Left renal pelvis (tissue), 4 donors: ENCODE measurements around the gene LY86. TPM values are rescaled to one million over a fixed set of nuclear protein-coding genes. Genes with fewer than 3 reads are reported as not detected.
A peak's percentile ranks its signal among the peaks of the same experiment; 100 is the strongest.

Experiments
- DNase-seq, 4 donors: peaks; one replicate each; pipeline ENCODE4 v3.0.0-alpha.2; 2013; ENCODE audit warnings: low read depth in 4 of 4, low spot score in 3 of 4
- polyA plus RNA-seq, 4 donors: library from polyadenylated mRNA; unstranded; fragments of 120-200 nt; gene quantifications; one replicate each; pipeline ENCODE4 v1.2.1, GENCODE V29; 2013; ENCODE audit not compliant: insufficient read length in 4 of 4

Gene LY86
- polyA plus RNA-seq: 1 to 10 TPM; 1.9 to 4.6 (median 2.1) TPM

- no peak for DNase-seq
These were observed at the start of gene LY86 for GRCh38 chr6:6588064-6588923. TSS of gene LY86 (plus strand) at chr6:6588720. CDS start at chr6:6588735, 15 bp downstream.

- no peak for DNase-seq
These were observed 49.5 kb upstream of the LY86 start for GRCh38 chr6:6539036-6539435.

- no peak for DNase-seq
These were observed 46.2 kb upstream of the LY86 start for GRCh38 chr6:6542357-6542756.

- no peak for DNase-seq
These were observed 45.2 kb upstream of the LY86 start for GRCh38 chr6:6543181-6543879.

- DNase-seq: peak in 1 of 4 donors; percentile 14
These were observed 42.8 kb upstream of the LY86 start for GRCh38 chr6:6545616-6546317.

GRCh38 chr6:6546318-6547109 is 42.0 kb upstream of the LY86 start:
- DNase-seq: peak in 3 of 4 donors; percentile 18 to 40 (median 29)

- peak; percentile 77 to 86 (median 80) for DNase-seq
These were observed 41.2 kb upstream of the LY86 start for GRCh38 chr6:6547110-6547879.

GRCh38 chr6:6556161-6556737 is 32.3 kb upstream of the LY86 start:
- DNase-seq: no peak

GRCh38 chr6:6556738-6557503 is 31.6 kb upstream of the LY86 start:
- peak in 2 of 4 donors; percentile 22 to 46 for DNase-seq

GRCh38 chr6:6557504-6557839 is 31.0 kb upstream of the LY86 start:
- DNase-seq: no peak

GRCh38 chr6:6557886-6558285 is 30.6 kb upstream of the LY86 start:
- no peak for DNase-seq

- DNase-seq: no peak
These were observed 28.4 kb upstream of the LY86 start for GRCh38 chr6:6559994-6560570.

GRCh38 chr6:6560909-6561308 is 27.6 kb upstream of the LY86 start:
- no peak for DNase-seq

- no peak for DNase-seq
These were observed 24.4 kb upstream of the LY86 start for GRCh38 chr6:6564154-6564553.

- DNase-seq: no peak
These were observed 23.5 kb upstream of the LY86 start for GRCh38 chr6:6565069-6565468.

GRCh38 chr6:6565488-6565887 is 23.0 kb upstream of the LY86 start:
- DNase-seq: no peak

GRCh38 chr6:6566766-6567165 is 21.8 kb upstream of the LY86 start:
- DNase-seq: no peak

GRCh38 chr6:6569096-6569810 is 19.3 kb upstream of the LY86 start:
- no peak for DNase-seq
